HCT116 (cell line): Measurements from ENCODE around the gene CCDC91. TPM values are rescaled to one million over a fixed set of nuclear protein-coding genes. Genes with fewer than 3 reads are reported as not detected.

Source experiments
- ATAC-seq: fragments of 200-7000 bp; cut with Tn5 transposase; 2 replicates; pipeline ENCODE4 v1.9.1; 2020; ENCODE audit warnings: mild to moderate bottlenecking, moderate library complexity
- BruUV-seq: library from RNA; stranded (reverse); fragments of 400-500 nt; replicated peaks from 2 replicates; lab custom pipeline; 2021; lab: Mats Ljungman, UMichigan
- CTCF ChIA-PET: fragments of 300-600 bp; sonication (Branson Sonifier 250); formaldehyde crosslinking; loops from one replicate; lab custom pipeline; 2021; ENCODE audit warnings: antibody characterized with exemption; lab: Charles Lee
- POLR2A ChIA-PET: fragments of 300-600, 350-600 bp; sonication (Branson Sonifier 250); formaldehyde crosslinking; loops from one replicate; lab custom pipeline; 2021; ENCODE audit warnings: antibody characterized with exemption; lab: Charles Lee
- RAD21 ChIA-PET, 2 experiments: fragments of 300-600 bp; sonication (Branson Sonifier 250); formaldehyde crosslinking; loops; one replicate each; lab custom pipeline; 2023; ENCODE audit warnings: low total read pairs in 2 of 2; ENCODE audit not compliant: uncharacterized antibody in 2 of 2, unreplicated experiment in 2 of 2, low non-redundant PET in 1 of 2; lab: Charles Lee
- DNase-seq: peaks from one replicate; pipeline ENCODE4 v3.0.0-alpha.2; 2010; ENCODE audit warnings: low read depth, low spot score
- H2AFZ ChIP-seq: fragments of 200-600 bp; shearing (Covaris generic), sonication (generic); 2 replicates; pipeline ENCODE4 v1.6.1; 2017; ENCODE audit warnings: low read depth, mixed run types, mixed read lengths, antibody characterized with exemption, low read length; ENCODE audit not compliant: poor library complexity, severe bottlenecking
- H3K27ac ChIP-seq: 2 replicates; pipeline ENCODE4 v1.5.1; 2012; ENCODE audit warnings: low read depth, low read length
- H3K27me3 ChIP-seq: fragments of 200-600 bp; sonication (generic); 2 replicates; pipeline ENCODE4 v1.6.1; 2016; ENCODE audit warnings: mixed run types, low read length, mixed read lengths; ENCODE audit not compliant: insufficient read depth
- H3K36me3 ChIP-seq, 2 experiments: fragments of 200-500 bp in 1 of 2; fragments of 200-600 bp in 1 of 2; sonication (Bioruptor generic) in 1 of 2; sonication (generic) in 1 of 2; 2 replicates each; pipeline versions ENCODE4 v1.5.1 to v1.6.1; 2014 to 2016; ENCODE audit warnings: low read length in 2 of 2, inconsistent platforms in 1 of 2, mixed read lengths in 1 of 2, mixed run types in 1 of 2; ENCODE audit not compliant: insufficient read depth in 2 of 2, control insufficient read depth in 1 of 2
- H3K4me1 ChIP-seq, 2 experiments: fragments of 200-600 bp in 1 of 2; sonication (generic) in 1 of 2; 2 replicates each; pipeline versions ENCODE4 v1.5.1 to v1.6.1; 2012 to 2017; ENCODE audit warnings: low read length in 2 of 2, inconsistent platforms in 1 of 2, mild to moderate bottlenecking in 1 of 2, mixed read lengths in 1 of 2, mixed run types in 1 of 2, moderate library complexity in 1 of 2; ENCODE audit not compliant: insufficient read depth in 2 of 2, control insufficient read depth in 1 of 2
- H3K4me2 ChIP-seq: fragments of 200-600 bp; sonication (generic); 2 replicates; pipeline ENCODE4 v1.6.1; 2017; ENCODE audit warnings: mixed run types, low read length, mixed read lengths
- H3K4me3 ChIP-seq, 2 experiments: fragments of 200-600 bp in 1 of 2; sonication (generic) in 1 of 2; replicated peaks in 1 of 2; 2 replicates each; pipeline ENCODE4 v1.5.1; 2011 to 2016; ENCODE audit warnings: low read length in 2 of 2, control low read depth in 1 of 2, low read depth in 1 of 2, mild to moderate bottlenecking in 1 of 2, mixed read lengths in 1 of 2, mixed run types in 1 of 2
- H3K79me2 ChIP-seq: fragments of 200-600 bp; sonication (generic); 2 replicates; pipeline ENCODE4 v1.6.1; 2017; ENCODE audit warnings: mild to moderate bottlenecking, mixed run types, low read length, moderate library complexity, mixed read lengths; ENCODE audit not compliant: insufficient read depth
- H3K9ac ChIP-seq: fragments of 200-600 bp; sonication (generic); 2 replicates; pipeline ENCODE4 v1.6.1; 2016; ENCODE audit warnings: low read length, mixed read lengths
- H3K9me2 ChIP-seq: fragments of 200-600 bp; sonication (generic), shearing (Covaris generic); 2 replicates; pipeline ENCODE4 v1.6.1; 2017; ENCODE audit warnings: mixed run types, mild to moderate bottlenecking, moderate library complexity; ENCODE audit not compliant: insufficient read depth
- H3K9me3 ChIP-seq, 2 experiments: fragments of 200-500 bp in 1 of 2; fragments of 200-600 bp in 1 of 2; sonication (Bioruptor generic) in 1 of 2; sonication (generic) in 1 of 2; 2 replicates each; pipeline ENCODE4 v1.6.1; 2014 to 2017; ENCODE audit warnings: low read length in 2 of 2, mixed read lengths in 2 of 2, inconsistent platforms in 1 of 2, low read depth in 1 of 2, mild to moderate bottlenecking in 1 of 2, mixed run types in 1 of 2, moderate library complexity in 1 of 2; ENCODE audit not compliant: control insufficient read depth in 1 of 2, insufficient read depth in 1 of 2
- H4K20me1 ChIP-seq: fragments of 200-600 bp; sonication (generic), shearing (Covaris generic); 2 replicates; pipeline ENCODE4 v1.6.1; 2017; ENCODE audit warnings: mixed run types, mild to moderate bottlenecking, moderate library complexity; ENCODE audit not compliant: insufficient read depth
- EGR1 ChIP-seq: IDR thresholded peaks from 2 replicates; pipeline ENCODE4 v1.6.1; 2012; ENCODE audit warnings: low read depth
- EZH2 ChIP-seq: fragments of 200-600 bp; sonication (generic); IDR thresholded peaks from 2 replicates; pipeline ENCODE4 v1.6.1; 2017; ENCODE audit warnings: antibody characterized with exemption, mixed run types
- SP1 ChIP-seq: IDR thresholded peaks from 2 replicates; pipeline ENCODE4 v1.6.1; 2012; ENCODE audit warnings: low read depth
- SRF ChIP-seq: IDR thresholded peaks from 2 replicates; pipeline ENCODE4 v1.6.1; 2012; ENCODE audit warnings: low read depth
- YY1 ChIP-seq: IDR thresholded peaks from 2 replicates; pipeline ENCODE4 v1.6.1; 2011; ENCODE audit warnings: low read length, low read depth, moderate library complexity, mild to moderate bottlenecking; ENCODE audit not compliant: insufficient replicate concordance; ENCODE audit errors: extremely low read depth
- intact Hi-C: fragments of 100-400 bp; cut with micrococcal nuclease; formaldehyde crosslinking; loops from 2 replicates; pipeline ENCODE4 v1.10.0; 2022
- total RNA-seq: library from RNA; stranded (reverse); gene quantifications from one replicate; pipeline ENCODE4 v1.2.1, GENCODE V29; 2021; ENCODE audit not compliant: unreplicated experiment

Gene CCDC91
- total RNA-seq, 1 experiment from 2014 or later = 18.1 TPM

- Histone ChIP-seq H3K9me2 (no peaks in the 10 kb centered on the region), H3K79me2 (no peaks in the 10 kb centered on the region), H4K20me1 (no peaks in the 10 kb centered on the region), H3K9me3 (no peaks in the 10 kb centered on the region), H3K4me3 (no peak overlapping the region), H2AFZ (no peak overlapping the region), H3K4me2 (no peak overlapping the region), H3K27ac (no peak overlapping the region), H3K36me3 (no peaks in the 10 kb centered on the region), H3K4me1 (peaks cover 1 to 2% of the 10 kb centered on the region in 2 experiments; a peak in 2 of 4 replicates), H3K27me3 (no peaks in the 10 kb centered on the region), H3K9ac (no peak overlapping the region)
- no peak for ATAC-seq
- BruUV-seq = no TSS peak
- CTCF ChIA-PET = interaction anchor here (1.1 kb wide), 2 partner anchors 14 to 219 kb away, joined by 3 to 5 read pairs; no protein-coding TSS in a partner anchor
- TF ChIP-seq SP1 (no peak), EGR1 (no peak), SRF (no peak), YY1 (no peak)
- no peak for DNase-seq
- POLR2A ChIA-PET = no interaction called here
- intact Hi-C loops = no loop called here
- RAD21 ChIA-PET = no interaction called here
Observed at GRCh38 chr12:28159688-28160087, 30.6 kb upstream of the CCDC91 start.

GRCh38 chr12:28161697-28162096, 28.6 kb upstream of the CCDC91 start:
- no TSS peak for BruUV-seq
- ATAC-seq = no peak
- H4K20me1 ChIP-seq = no peaks in the 10 kb centered on the region
- ChIA-PET CTCF (no interaction called here), POLR2A (no interaction called here), RAD21 (no interaction called here)
- H3K79me2 ChIP-seq = no peaks in the 10 kb centered on the region
- no peaks in the 10 kb centered on the region for H3K9me2 ChIP-seq
- H2AFZ ChIP-seq = no peak overlapping the region
- intact Hi-C loops = no loop called here
- H3K36me3 ChIP-seq = no peaks in the 10 kb centered on the region
- H3K4me3 ChIP-seq = no peak overlapping the region
- peaks cover 2 to 4% of the 10 kb centered on the region in 2 experiments; a peak in 3 of 4 replicates for H3K4me1 ChIP-seq
- no peaks in the 10 kb centered on the region for H3K9me3 ChIP-seq
- no peak overlapping the region for H3K4me2 ChIP-seq
- no peak overlapping the region for H3K27ac ChIP-seq
- no peak overlapping the region for H3K9ac ChIP-seq
- no peak for DNase-seq
- no peak for TF ChIP-seq EZH2
- no peaks in the 10 kb centered on the region for H3K27me3 ChIP-seq
